Activated CD8-positive, alpha-beta T cell treated with anti-CD3 and anti-CD28 coated beads for 36 hours (primary cell): ENCODE data around the gene GNAO1. TPM values are rescaled to one million over a fixed set of nuclear protein-coding genes. Genes with fewer than 3 reads are reported as not detected.

Experiments used
- microRNA-seq: library from miRNA; unstranded; fragments of <30 nt; microRNA quantifications from one replicate; pipeline ENCODE4 v1.2.0, GENCODE V29; 2022; ENCODE audit warnings: borderline microRNAs expressed, borderline replicate concordance
- total RNA-seq, 2 experiments: library from RNA; stranded (reverse); gene quantifications; one replicate each; pipeline ENCODE4 v1.2.3, GENCODE V29; 2021

The GNAO1 gene
- total RNA-seq, 2 experiments from 2014 or later = 2.3 to 2.4 TPM

Small RNA genes lying within 50 kb of the gene (microRNA-seq; reads per million reads assigned to microRNA genes)
- not detected for gene MIR3935

Other genes with a start within 250 kb of the GNAO1 start
- gene AMFR, start 234.1 kb downstream of the GNAO1 start, total RNA-seq = 10 to 100 TPM; 35.9 to 41.6 TPM